NCI-H2029 treated with DMSO at 0.1 percent for 48 hours (cell line): ENCODE results near the gene KCNJ10.

Experiments used
- DNase-seq: peaks from one replicate; lab custom pipeline; 2025; lab: John Stamatoyannopoulos, UW

KCNJ10 gene

DNA sequence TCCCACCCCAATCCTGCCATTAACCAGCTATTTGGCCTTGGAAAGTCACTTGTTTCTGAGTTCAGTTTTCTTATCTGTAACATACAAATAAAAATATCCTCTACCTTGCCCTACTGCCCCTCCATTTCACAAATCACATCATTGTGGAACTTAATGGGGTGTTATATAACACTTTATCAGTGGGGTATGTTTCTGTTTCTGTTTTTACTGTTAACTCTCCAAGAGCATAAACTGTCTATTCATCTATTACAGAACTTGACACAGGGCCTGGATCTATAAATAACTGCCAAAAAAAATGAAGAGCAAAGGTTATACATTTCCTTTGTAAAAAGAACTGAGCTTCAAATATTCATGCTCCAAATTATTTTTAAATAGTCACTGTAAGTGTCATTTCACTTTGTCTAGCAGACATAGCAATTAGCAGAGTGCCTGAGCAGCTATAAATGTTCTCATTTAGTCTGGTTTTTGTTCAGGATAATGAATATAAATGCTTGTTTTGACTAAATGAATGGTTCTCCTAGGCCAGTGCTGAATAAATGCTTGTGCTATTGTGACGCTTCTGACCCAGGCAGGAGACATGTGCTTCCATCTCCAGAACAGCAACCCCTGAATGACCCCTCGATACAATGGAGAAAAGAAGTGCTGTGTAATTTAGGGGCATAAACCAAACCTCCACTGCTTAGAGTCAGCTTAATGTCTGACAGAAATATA is 45.6 kb downstream of the KCNJ10 start:
- no peak for DNase-seq

GRCh38 chr1:160022330-160023310 is 47.3 kb downstream of the KCNJ10 start:
- no peak for DNase-seq

DNA sequence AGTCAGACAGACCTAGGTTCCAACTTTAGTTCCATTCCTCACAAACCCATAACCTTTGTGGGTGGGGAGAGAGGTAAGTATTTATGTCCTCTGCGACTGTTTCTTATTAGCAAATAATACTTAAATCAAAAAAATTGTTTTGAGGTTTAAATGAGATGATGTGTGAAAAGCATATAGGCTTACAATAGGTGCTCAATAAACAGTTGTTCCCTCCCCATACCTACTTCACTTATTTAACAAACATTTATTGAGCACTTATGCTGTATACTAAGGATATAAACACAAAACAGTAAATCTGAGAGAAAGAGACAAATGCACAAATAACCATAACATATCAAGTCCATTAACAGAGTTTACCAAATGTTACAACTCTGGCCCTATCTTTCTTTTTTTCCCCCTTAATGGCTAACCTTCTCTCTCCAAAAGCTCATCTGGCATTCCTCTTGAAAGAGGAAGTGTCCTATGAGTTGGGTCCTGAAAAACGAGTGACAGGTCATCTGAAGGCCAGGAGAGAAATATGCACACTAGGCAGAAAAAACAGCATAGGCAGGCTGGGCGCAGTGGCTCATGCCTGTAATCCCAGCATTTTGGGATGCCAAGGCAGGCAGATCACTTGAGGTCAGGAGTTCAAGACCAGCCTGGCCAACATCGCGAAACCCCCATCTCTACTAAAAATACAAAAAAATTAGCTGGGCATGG is 48.4 kb downstream of the KCNJ10 start:
- DNase-seq: no peak

- DNase-seq: no peak
Observed at GRCh38 chr1:160020196-160020595, 49.8 kb downstream of the KCNJ10 start.

GRCh38 chr1:160018900-160019299 is 51.1 kb downstream of the KCNJ10 start:
- no peak for DNase-seq

DNA sequence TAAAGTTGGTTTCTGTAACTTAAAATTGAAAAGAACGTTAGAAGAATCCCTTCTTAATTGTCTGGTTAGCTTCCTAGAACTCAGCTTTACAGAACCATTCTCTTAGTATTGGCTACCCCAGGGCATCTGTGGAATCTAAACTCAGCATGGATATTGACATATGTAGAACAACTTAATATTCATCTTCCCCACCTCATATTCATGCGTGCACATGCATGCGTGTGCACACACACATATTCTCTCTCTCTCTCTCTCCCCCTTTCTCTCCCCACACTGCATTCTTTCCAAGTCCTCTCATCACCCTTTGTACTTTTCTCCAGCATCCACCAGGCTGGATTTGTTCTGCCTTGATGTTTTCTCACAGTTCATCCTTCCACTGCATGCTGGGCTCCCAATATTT is 51.6 kb downstream of the KCNJ10 start:
- DNase-seq: no peak

DNA sequence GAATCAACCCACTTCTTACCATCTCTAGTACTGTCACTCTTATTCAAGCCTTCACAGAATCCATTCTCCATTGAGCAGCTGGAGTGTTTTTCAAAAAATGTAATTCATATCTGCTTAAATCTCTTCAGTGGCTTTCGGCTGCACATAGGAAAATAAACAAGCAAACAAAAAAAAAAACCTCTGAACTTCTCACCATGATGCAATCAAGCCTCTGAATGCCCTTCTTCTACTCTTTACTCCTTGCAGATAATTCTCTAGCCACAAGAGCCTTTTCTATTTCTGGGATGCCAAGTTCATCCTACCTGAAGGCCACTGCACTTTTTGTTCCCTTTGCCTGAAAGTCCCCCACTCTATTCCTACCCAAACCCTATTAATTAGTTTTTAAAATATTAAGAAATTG is 52.4 kb downstream of the KCNJ10 start:
- no peak for DNase-seq

DNA sequence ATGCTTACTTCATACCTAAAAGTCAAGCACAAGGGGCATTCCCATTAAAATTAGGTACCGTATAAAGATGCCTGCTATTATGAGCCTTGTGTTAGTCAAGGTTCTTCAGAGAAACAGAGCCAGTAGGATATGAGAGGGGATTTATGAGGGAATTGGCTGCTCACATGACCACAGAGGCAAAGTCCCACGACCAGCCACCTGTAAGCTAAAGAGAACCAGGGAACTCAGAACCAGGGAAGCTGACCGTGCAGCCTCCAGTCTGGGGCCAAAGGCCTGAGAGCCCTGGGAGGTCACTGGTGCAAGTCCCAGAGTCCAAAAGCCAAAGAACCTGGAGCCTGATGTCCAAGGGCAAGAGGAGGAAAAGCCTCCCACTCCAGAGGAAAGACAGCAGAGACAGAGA is 58.2 kb downstream of the KCNJ10 start:
- no peak for DNase-seq

DNA sequence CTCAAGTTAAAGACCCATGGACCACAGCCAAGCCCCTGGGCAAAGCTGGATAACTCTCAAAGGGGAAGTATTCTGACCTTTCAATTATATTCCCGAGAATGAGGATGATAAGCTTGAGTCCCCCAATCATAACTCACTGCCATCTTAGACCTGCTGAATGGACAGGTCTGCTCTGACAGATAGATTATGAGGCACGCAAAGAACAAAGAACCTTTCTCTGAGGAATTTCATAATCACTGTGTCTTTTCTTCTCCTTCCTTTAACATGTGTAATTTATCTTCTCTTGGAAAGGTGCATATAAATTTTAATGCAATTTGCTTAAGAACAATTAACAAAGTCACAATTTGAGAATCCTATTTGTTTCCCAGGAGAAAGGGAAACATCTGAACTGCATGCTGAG is 60.2 kb downstream of the KCNJ10 start:
- DNase-seq: no peak

DNA sequence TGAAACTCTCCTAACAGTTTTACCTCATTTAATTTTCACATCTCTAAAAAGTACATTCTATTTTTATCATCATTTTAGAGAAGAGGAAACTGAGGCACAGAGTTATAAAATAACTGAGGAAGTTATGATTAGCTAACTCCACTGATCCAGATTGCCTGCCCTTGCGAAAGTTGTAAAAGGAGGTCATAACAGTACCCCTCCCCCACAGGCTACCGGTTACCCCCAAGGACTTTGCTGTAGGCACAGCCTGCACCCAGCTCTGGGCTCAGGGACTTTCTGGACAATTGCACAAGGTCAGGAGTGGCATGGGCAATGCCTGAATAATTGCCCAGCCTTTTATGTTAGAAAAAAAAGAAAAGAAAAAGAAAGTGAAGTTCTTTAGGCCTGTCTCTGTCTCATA is 60.9 kb downstream of the KCNJ10 start:
- no peak for DNase-seq

- DNase-seq: peak; percentile 5
Observed at GRCh38 chr1:160007577-160008200, 62.3 kb downstream of the KCNJ10 start.

- DNase-seq: peak; percentile 27
Observed at GRCh38 chr1:160006312-160006940, 63.5 kb downstream of the KCNJ10 start.

- DNase-seq: no peak
Observed at GRCh38 chr1:160005070-160005469, 64.9 kb downstream of the KCNJ10 start.

DNA sequence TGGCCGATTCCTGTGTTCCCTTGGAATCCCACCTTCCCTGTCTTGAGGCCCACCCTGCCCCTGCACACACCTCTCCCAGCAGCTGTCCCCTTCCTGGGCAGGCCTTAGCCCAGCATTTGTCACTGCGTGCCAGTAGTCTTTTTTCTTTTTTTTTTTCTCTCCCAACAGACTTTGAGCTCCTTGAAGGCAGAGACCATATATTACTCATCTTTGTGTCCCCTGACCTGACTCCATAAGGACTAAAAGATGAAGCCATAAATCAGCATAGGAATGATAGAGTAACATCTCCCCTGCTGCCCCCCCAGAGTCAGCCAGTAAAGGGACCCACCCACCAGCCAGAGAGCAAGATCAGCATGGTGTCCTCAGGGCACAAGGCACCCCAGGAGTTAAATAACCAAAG is 65.5 kb downstream of the KCNJ10 start:
- no peak for DNase-seq

DNA sequence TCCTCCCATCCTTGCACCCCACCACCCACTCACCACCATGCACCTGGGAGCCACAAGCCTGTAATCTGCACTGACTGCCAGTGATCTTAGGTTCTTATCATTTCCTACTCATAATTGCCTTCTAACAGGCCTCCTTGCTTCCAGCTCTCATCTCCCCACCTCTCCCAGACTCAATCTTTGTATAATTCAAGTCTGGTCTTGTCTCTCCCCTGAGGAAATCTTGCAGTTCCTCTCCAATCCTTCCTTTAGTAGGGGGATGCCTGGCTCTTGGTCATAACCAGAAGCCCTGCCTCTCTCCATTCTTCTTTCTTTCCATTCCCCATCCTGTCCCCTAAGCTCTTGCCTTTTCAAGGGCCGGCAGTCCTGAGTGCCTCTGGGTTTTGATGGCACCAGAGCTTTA is 66.0 kb downstream of the KCNJ10 start:
- no peak for DNase-seq

- no peak for DNase-seq
Observed at GRCh38 chr1:160001440-160001839, 68.5 kb downstream of the KCNJ10 start.

DNA sequence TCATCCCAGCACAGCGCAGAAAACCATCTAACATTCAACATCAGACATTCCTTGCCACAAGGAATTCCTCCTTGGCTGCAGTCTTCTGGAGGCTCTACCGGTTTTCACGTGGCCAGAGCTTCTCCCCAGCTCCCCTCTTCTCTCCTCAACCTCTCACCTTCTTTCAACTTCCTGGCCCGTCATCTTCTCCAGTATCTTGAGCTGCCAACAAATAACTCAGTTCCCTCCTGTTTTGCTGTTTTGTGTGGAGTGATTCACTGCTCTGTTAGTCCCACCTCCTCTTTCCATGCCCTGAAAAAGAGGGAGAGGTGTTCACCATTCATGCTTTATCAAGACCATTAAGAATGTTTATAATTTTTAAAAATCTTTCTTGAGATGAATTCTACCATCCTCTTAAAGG is 70.8 kb downstream of the KCNJ10 start:
- no peak for DNase-seq

- no peak for DNase-seq
Observed at GRCh38 chr1:159996653-159997052, 73.3 kb downstream of the KCNJ10 start.

DNA sequence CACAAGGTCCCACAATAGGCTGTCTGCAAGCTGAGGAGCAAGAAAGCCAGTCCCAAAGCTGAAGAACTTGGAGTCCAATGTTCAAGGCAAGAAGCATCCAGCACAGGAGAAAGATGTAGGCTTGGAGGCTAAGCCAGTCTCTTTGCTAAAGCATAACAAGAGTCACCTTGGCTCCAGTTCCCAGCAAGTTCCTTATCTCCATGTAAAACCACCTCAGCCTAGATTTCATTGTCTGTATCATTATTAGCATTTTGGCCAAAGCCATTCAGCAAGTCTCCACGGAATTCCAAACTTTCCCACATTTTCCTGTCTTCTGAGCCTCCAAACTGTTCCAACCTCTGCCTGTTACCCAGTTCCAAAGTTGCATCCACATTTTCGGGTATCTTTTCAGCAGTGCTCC is 75.1 kb downstream of the KCNJ10 start:
- DNase-seq: no peak

DNA sequence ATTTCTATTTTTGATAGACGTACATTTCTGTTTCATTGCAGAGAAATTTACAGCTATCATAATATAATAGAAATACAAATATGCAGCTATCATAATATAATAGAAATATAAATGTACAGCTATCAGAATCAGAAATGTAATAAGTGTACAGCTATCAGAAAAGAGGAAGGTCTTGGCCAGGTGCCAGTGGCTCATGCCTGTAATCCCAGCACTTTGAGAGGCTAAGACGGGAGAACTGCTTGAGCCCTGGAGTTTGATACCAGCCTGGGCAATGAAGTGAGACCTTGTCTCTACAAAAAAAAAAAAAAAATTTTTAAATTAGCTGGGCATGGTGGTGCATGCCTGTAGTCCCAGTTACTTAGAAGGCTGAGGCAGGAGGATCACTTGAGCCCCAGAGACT is 76.0 kb downstream of the KCNJ10 start:
- no peak for DNase-seq

- DNase-seq: no peak
Observed at GRCh38 chr1:159992161-159992560, 77.8 kb downstream of the KCNJ10 start.

DNA sequence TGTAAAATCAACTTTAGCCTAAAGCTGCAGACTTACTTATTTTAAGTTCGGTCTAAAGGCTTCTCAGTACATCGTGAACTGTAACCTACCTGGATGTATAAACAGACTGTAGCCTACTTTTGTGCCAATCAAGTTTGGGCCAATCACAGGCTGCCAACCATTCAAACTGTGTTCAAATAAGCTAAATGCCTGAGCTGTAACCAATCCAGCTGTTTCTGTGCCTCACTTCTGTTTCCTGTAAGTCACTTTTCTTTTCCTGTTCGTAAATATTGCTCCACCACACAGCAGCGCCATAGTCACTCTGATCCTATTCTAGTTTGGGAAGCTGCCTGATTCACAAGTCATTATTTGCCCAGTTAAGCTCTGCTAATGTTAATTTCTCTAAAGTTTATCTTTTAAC is 78.4 kb downstream of the KCNJ10 start:
- no peak for DNase-seq
